ENCODE results near the gene C12orf76. TPM values are rescaled to one million over a fixed set of nuclear protein-coding genes. Genes with fewer than 3 reads are reported as not detected.

Gene C12orf76
- polyA plus RNA-seq, 1 experiment, result 11.4 TPM

- H3K9me3 ChIP-seq (ENCODE audit: control insufficient read depth, insufficient read depth, low read length), result no peaks in the 10 kb centered on the region
- no peaks in the 10 kb centered on the region for H3K27me3 ChIP-seq (ENCODE audit: control insufficient read depth, insufficient read depth, low read length)
- ChIA-PET POLR2A (no interaction called here), CTCF (no interaction called here)
- no peak for DNase-seq (ENCODE audit: low read depth, low spot score)
- no peak for TF ChIP-seq CTCF (IDR thresholded peaks at IDR 0.05; ENCODE audit: low read depth, low read length)
- no peak overlapping the region for H3K27ac ChIP-seq (ENCODE audit: low read depth, low read length)
- H3K4me3 ChIP-seq (ENCODE audit: low read depth, low read length), result no peak overlapping the region
Measured at GRCh38 chr12:110007881-110008280, 40.4 kb downstream of the C12orf76 start.

- H3K4me3 ChIP-seq (ENCODE audit: low read depth, low read length), result no peak overlapping the region
- DNase-seq (ENCODE audit: low read depth, low spot score), result no peak
- ChIA-PET CTCF (no interaction called here), POLR2A (no interaction called here)
- no peak for TF ChIP-seq CTCF (IDR thresholded peaks at IDR 0.05; ENCODE audit: low read depth, low read length)
- no peaks in the 10 kb centered on the region for H3K27me3 ChIP-seq (ENCODE audit: control insufficient read depth, insufficient read depth, low read length)
- H3K27ac ChIP-seq (ENCODE audit: low read depth, low read length), result no peak overlapping the region
- no peaks in the 10 kb centered on the region for H3K9me3 ChIP-seq (ENCODE audit: control insufficient read depth, insufficient read depth, low read length)
Measured at GRCh38 chr12:110006115-110006514, 42.2 kb downstream of the C12orf76 start.

- POLR2A ChIA-PET, result no interaction called here
- CTCF ChIA-PET, result interaction anchor here (1.2 kb wide), 1 partner anchor 17 kb away, joined by 4 read pairs; no protein-coding TSS in a partner anchor
Measured at GRCh38 chr12:110005319-110005973, 42.9 kb downstream of the C12orf76 start.

GRCh38 chr12:110004598-110004997 lies 43.7 kb downstream of the C12orf76 start:
- H3K27ac ChIP-seq (ENCODE audit: low read depth, low read length), result no peak overlapping the region
- ChIA-PET POLR2A (no interaction called here), CTCF (interaction anchor here (0.6 to 1.2 kb wide), 2 partner anchors 18 to 41 kb away, joined by 3 to 4 read pairs; no protein-coding TSS in a partner anchor)
- no peak for TF ChIP-seq CTCF (IDR thresholded peaks at IDR 0.05; ENCODE audit: low read depth, low read length)
- H3K27me3 ChIP-seq (ENCODE audit: control insufficient read depth, insufficient read depth, low read length), result no peaks in the 10 kb centered on the region
- H3K4me3 ChIP-seq (ENCODE audit: low read depth, low read length), result no peak overlapping the region
- DNase-seq (ENCODE audit: low read depth, low spot score), result no peak
- no peaks in the 10 kb centered on the region for H3K9me3 ChIP-seq (ENCODE audit: control insufficient read depth, insufficient read depth, low read length)

More at GRCh38 chr12:110005319-110005973, 42.9 kb downstream of the C12orf76 start:
- no peak overlapping the region for H3K27ac ChIP-seq (ENCODE audit: low read depth, low read length)
- no peaks in the 10 kb centered on the region for H3K9me3 ChIP-seq (ENCODE audit: control insufficient read depth, insufficient read depth, low read length)
- H3K27me3 ChIP-seq (ENCODE audit: control insufficient read depth, insufficient read depth, low read length), result no peaks in the 10 kb centered on the region
- TF ChIP-seq CTCF (IDR thresholded peaks at IDR 0.05; ENCODE audit: low read depth, low read length), result no peak
- no peak for DNase-seq (ENCODE audit: low read depth, low spot score)
- no peak overlapping the region for H3K4me3 ChIP-seq (ENCODE audit: low read depth, low read length)

GRCh38 chr12:110002676-110003515 lies 45.4 kb downstream of the C12orf76 start:
- POLR2A ChIA-PET, result interaction anchor here (2.6 kb wide), 1 partner anchor 21 kb away, joined by 18 read pairs; no protein-coding TSS in a partner anchor
- CTCF ChIA-PET, result no interaction called here
- H3K4me3 ChIP-seq (ENCODE audit: low read depth, low read length), result no peak overlapping the region; the same call in 1 of the 2 replicates

More at GRCh38 chr12:110002676-110003515, 45.4 kb downstream of the C12orf76 start:
- no peak for TF ChIP-seq CTCF (IDR thresholded peaks at IDR 0.05; ENCODE audit: low read depth, low read length)
- DNase-seq (ENCODE audit: low read depth, low spot score), result no peak
- Histone ChIP-seq H3K9me3 (ENCODE audit: control insufficient read depth, insufficient read depth, low read length) (no peaks in the 10 kb centered on the region), H3K27ac (ENCODE audit: low read depth, low read length) (peak overlapping the region; percentile 52), H3K27me3 (ENCODE audit: control insufficient read depth, insufficient read depth, low read length) (no peaks in the 10 kb centered on the region)
